Kidney epithelial cell (primary cell): ENCODE results near the gene TRIM2. TPM values are rescaled to one million over a fixed set of nuclear protein-coding genes. Genes with fewer than 3 reads are reported as not detected.

ENCODE experiments used
- DNase-seq: peaks from one replicate; pipeline ENCODE4 v3.0.0-alpha.2; 2010; ENCODE audit warnings: low read depth
- H3K27me3 ChIP-seq: 2 replicates; pipeline ENCODE4 v1.6.0; 2011; ENCODE audit warnings: low read length; ENCODE audit not compliant: control insufficient read depth, insufficient read depth
- H3K36me3 ChIP-seq: 2 replicates; pipeline ENCODE4 v1.5.1; 2011; ENCODE audit warnings: low read length; ENCODE audit not compliant: control insufficient read depth, insufficient read depth
- H3K4me3 ChIP-seq: 2 replicates; pipeline ENCODE4 v1.5.1; 2011; ENCODE audit warnings: low read depth, mild to moderate bottlenecking, control low read depth, low read length
- CTCF ChIP-seq: IDR thresholded peaks from 2 replicates; pipeline ENCODE4 v1.5.1; 2011; ENCODE audit warnings: mild to moderate bottlenecking, moderate library complexity, low read length, control low read depth, inconsistent platforms; ENCODE audit not compliant: insufficient read depth, poor library complexity, severe bottlenecking
- total RNA-seq: library from RNA; depleted of rRNA; stranded (reverse); fragments of >200 nt; gene quantifications from 2 replicates; pipeline ENCODE4 v1.2.3, GENCODE V29; 2015

Gene TRIM2
- total RNA-seq, 1 donor from 2014 or later: 83.2 TPM

- TF ChIP-seq CTCF: no peak
- Histone ChIP-seq H3K36me3 (no peaks in the 10 kb centered on the region), H3K27me3 (no peaks in the 10 kb centered on the region), H3K4me3 (no peak overlapping the region)
- no peak for DNase-seq
Measured at GRCh38 chr4:153269218-153269990, 65.2 kb downstream of the TRIM2 start.

- DNase-seq: no peak
- Histone ChIP-seq H3K36me3 (no peaks in the 10 kb centered on the region), H3K4me3 (no peak overlapping the region), H3K27me3 (no peaks in the 10 kb centered on the region)
- no peak for TF ChIP-seq CTCF
Measured at GRCh38 chr4:153270361-153270760, 66.1 kb downstream of the TRIM2 start.

GRCh38 chr4:153271820-153272219 is 67.6 kb downstream of the TRIM2 start:
- DNase-seq: no peak
- H3K36me3 ChIP-seq: no peaks in the 10 kb centered on the region
- no peaks in the 10 kb centered on the region for H3K27me3 ChIP-seq
- no peak overlapping the region for H3K4me3 ChIP-seq
- TF ChIP-seq CTCF: no peak

- H3K27me3 ChIP-seq: no peaks in the 10 kb centered on the region
- no peak for TF ChIP-seq CTCF
- no peak for DNase-seq
- no peaks in the 10 kb centered on the region for H3K36me3 ChIP-seq
- H3K4me3 ChIP-seq: no peak overlapping the region
Measured at GRCh38 chr4:153273751-153274150, 69.5 kb downstream of the TRIM2 start.

GRCh38 chr4:153274967-153275366 is 70.7 kb downstream of the TRIM2 start:
- Histone ChIP-seq H3K4me3 (no peak overlapping the region), H3K36me3 (no peaks in the 10 kb centered on the region), H3K27me3 (no peaks in the 10 kb centered on the region)
- TF ChIP-seq CTCF: no peak
- no peak for DNase-seq
